Activated CD4-positive, alpha-beta T cell treated with anti-CD3 and anti-CD28 coated beads, Interleukin-2, amount 50 U/mL, for 1 hour (primary cell): ENCODE measurements around the gene DCLK1.
"Not testable (repeated sequence)": the region's sequence is repeated elsewhere in the genome, so short reads cannot be mapped to it uniquely, and the experiment has no call there.

ENCODE experiments used
- DNase-seq: peaks from one replicate; pipeline ENCODE4 v3.0.0-alpha.2; 2020

The DCLK1 gene

DNA sequence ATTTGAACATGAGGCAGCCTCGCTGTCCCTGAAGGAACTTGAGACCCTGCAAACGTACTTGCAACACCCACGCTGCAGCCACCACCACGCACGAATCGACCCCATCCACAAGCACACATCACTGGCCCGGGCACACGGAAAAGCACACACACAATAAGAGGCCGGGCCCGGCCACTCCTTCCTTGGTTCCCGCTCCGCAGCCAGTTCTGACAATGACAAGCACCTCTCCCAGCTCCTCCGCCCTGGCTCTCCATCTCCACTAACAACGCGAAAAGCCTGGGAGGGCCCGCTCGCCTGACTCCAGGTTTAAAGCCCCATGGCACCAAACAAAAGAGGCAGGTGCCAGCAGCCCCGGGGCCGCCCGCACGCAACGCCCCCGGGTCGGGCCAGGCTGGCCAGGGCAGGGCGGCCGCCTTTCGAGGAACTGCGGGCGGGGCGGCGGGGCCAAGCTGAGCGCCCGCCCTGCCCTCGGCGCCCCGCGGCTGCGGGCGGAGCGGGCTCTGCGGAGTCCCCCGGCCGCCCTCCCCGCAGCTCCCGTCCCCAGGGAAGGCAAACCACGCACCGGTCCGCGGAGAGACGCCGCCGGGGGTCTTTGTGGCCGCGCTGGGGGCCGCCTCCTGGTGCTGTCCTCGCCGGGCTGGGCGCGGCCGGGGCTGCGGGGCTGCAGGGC, 495 bp downstream of the DCLK1 start:
- DNase-seq: no peak

DNA sequence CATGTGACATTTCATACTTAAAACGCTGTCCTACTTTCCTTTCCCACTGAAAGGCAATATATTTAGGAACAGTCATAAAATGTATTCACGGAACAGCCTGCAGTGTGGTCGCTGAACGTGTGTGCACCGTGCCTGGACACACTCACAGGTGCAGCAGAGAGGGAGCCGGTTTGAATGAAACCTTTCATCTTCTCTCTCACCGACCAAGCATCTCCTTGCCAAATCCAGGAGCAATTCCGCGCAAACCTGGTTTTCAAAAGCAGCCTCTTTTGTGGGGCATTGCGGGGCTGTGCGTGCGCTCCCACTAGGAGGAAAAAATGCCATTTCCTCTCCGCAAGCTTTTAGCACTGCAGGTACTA, 1.0 kb downstream of the DCLK1 start:
- DNase-seq: no peak

DNA sequence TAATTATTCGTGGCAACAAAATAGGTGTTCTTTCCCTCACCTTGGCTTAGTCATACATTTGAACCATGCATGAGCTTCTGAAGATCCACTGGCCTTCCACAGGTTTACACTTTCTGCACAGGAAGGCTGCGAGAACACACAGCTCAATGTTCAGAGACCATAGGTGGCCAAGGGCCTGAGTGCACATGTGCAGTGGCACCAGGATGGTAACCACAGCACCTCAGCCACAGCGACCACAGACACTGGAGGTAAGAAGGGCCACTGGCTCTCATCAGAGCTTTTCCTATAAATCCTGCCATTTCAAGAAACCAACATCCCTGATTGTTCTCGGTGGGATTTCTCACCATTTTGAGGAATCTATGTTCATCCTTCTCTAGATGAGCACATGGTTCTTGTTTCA, 1.6 kb downstream of the DCLK1 start:
- DNase-seq: no peak

DNA sequence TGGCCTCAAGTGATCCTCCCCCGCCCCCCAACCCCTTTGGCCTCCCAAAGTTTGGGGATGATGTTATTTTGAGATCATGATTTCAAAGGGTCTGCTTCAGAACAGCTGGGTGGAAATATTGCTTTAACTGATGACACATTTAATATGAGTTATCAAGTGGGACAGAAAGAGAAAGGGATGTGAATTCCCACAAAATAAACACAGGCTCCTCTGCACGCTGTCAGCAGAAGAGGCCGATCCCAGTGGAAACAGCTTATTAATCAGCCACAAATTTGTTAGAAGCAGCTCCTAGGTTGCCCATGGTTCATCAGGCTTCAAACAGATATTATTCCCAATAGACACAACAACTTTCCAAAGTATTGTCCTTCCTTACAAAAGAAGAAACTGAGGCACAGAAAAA, 4.7 kb downstream of the DCLK1 start:
- no peak for DNase-seq

DNA sequence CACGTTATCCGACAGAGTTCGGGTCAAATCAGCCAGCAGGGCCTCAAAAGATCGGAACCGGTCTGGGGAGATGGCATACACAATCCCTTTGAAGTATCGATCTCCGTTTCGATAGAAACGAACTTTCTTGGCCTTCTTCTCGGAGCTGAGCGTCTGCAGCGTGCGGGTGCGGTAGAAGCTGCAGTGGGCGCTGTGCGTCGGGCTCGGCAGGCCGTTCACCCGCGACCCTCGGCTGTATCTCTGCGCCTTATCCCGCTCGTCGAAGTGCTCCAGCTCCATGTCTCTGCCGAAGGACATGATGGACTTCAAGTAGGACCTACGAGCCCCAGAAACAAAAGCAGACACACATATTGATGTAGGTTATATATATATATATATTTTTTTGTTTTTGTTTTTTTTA, 5.3 kb downstream of the DCLK1 start:
- DNase-seq: no peak

DNA sequence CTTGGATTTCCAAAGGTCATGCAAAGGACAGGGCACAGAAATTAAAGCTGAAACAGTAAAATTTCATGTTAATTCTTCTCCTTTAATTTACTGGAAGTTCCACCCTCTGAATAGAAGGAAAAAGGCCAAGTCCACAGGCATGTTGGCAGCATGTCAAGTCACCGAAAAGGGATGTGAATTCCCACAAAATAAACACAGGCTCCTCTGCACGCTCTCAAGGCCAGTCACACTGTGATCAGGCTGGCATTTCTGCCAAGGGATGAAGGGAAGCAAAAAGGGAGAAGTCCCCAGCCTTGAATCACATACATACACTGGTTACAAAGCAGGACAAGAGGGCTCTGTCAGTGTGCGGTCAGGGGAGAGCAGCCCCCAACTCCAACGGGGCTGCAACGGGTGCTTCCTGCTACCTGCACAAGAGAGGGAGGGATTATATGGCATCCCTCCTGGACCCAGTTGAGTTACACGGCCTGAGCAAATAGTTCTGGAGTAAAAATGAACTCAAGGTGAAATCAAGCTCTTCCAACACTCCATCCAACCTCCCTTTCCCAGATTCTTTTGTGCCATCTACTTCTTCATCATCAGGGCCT, 6.9 kb downstream of the DCLK1 start:
- DNase-seq: no peak

DNA sequence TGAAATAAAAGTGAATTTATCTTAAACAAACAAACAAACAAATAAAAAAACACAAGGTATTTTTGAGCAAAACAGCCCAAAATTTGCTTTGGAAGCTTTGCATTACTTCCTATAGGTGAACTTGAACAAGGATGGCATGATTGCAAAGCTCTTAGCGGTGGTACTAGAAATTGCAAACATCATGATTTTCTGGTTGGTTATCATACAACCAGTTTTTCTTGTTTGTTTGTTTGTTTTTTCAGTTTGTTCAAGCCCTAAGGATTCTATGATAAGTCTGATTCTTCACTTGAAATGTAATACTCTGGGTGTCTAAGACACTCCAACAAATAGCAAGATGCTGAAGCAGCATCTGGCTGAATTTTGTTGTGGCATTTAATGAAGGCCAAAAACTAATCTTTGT, 15.9 kb downstream of the DCLK1 start:
- no peak for DNase-seq

DNA sequence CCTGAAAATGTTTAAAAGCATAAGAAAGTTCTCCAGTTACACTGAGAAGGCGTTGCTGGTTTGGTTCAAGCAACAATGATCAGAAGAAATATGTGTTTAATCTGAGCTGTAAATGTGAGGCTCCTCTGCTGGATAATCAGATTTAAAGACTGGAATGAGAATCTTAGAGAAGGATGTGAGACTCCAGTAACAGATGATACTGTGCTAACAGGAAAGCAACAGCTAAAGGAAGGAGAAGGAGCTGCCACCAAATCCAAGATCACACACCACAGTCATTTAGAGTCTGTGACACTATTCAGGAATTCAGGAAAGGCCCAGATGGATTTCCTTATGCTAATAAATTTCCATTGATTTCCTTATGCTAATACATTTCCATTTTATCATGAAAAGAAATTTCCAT, 16.9 kb downstream of the DCLK1 start:
- no peak for DNase-seq

DNA sequence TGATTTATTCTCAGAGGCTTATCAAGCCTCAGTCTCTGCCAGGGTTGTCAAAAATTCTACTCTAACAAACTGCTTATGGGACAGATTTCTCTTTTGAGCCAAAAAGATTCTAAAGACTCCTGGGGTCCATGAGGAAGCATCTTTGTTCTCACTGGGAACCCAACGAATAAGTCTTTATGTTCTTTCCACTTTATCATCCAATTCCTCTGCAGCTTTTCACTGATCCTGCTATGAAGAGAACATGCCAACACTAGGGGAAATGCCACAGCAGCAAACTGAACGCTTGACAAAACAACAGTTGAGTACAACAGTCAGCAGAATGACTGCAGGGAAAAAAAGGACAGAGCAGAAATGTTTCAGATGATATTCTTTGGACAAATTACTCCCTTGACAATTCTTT, 22.2 kb downstream of the DCLK1 start:
- no peak for DNase-seq

DNA sequence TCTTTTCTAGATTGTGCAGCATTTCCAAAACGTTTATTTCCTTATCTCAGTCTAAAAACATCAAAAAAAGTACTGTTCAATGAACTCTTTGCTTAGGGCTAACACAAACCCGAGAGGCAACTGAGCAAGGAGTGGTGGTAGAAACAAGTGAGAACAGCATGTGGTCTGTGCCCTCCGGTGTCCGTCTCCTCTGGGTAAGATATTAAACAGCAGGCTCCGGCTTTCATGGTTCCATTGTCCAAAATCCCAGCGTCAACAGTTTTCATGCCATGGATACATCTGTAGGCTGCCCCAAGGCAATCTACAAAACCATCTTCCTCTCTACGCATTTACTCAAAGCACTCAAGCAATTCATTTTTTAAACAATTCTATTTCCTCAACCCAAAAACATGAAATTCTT, 22.8 kb downstream of the DCLK1 start:
- no peak for DNase-seq

DNA sequence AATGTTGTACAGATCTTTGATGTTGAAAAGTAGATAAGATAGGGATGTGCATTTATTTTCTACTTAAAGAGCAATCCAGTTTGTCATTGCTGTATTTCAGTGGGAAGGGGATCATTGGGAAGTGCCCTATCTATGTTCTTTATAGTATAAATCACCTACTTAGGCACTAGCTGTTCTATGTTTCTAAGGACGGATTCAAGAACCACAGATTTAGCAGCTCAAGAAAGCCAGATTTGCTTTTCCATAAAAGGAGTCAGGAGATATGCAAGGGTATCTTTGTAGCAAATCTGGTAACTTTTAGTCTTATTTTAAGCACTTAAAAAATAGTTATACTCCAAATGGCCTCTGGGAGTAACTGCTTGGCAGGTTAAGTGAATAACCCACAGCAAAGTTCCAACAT, 23.7 kb downstream of the DCLK1 start:
- DNase-seq: no peak

DNA sequence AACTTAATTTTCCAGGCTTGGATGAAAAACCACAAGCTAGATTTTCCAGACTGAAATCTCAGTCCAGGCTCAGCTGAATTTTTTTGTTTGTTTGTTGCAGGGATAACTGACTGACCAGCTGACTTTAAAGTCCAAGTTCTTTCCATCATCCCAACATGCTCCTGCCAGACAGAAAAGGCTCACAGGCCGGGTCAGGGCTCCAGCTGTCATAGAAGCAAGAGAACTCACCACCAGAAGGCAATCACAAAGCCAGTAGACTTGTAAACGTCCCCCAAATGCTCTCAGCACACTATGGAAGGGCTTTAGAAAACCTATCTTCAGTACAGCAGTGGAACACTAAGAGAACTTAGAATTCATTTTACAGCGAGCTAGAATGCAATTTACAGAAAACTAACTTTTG, 25.5 kb downstream of the DCLK1 start:
- no peak for DNase-seq

DNA sequence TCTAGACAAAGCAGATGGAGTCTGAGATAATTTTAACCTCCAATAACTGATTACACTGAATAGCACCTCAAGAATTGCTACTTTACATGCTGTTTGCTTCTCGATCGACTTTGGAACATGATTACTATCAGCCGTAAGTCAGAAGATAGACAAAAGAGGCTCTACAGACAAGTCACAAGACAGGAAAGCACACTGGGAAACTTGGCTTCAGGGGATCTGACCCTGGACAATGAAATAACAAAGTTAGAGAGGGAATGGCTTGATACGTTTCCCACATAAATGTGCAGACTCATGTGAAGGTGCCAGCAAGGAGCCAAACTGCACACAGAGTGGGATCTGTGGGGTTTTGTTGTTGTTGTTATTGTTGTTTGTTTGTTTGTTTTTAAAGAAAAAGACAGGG, 28.5 kb downstream of the DCLK1 start:
- no peak for DNase-seq

DNA sequence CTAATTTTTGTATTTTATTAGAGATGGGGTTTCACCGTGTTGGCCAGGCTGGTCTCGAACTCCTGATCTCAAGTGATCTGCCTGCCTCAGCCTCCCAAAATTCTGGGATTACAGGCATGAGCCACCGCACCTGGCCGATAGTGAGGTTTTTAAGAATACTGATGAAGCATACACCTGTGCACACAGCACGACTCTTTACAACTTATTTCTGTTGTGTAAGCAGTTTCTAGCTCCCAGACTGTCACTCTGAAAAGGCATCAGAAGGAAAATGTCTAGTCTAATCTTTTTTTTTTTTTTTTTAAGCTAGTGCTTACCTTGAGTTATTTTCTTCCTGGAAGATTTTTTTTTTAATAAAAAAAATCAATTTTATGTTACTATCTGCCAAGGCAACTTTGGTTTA, 29.3 kb downstream of the DCLK1 start:
- not testable (repeated sequence) for DNase-seq

DNA sequence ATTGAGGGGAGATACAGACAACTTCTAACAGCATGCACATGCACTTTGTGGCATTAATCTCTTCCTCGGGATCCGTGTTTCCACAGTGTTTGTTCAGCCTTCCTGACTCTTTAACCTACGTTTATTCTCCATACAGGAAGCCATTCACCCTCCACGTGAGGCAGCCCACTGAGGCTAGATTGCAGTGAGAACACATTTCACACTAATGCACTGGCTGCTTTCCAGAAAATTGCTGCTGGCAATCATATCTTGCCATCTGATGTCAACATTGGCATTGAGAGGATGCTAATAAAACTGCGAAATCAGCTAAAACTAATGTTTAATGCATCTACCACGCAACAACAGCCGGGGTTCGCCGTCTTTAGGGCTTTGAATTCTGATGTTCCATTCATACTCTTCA, 30.0 kb downstream of the DCLK1 start:
- DNase-seq: no peak

DNA sequence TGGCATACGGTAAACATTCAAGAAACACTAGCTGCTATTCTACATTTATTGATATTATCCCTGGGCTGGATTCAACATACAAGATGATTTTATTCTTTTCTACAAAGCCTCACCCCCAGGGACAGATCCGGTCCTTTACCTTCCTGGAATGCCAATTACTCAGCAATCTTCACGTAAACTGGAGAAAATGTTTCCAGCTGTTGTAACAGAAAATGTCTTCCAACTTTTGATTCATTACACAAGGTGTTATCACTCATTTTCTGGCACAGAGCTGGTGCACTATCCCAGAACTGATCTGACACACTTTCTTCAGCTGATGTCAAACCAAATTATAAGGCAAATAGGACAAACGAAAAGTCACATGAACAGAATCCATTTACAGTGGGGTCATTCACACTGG, 33.1 kb downstream of the DCLK1 start:
- DNase-seq: no peak

DNA sequence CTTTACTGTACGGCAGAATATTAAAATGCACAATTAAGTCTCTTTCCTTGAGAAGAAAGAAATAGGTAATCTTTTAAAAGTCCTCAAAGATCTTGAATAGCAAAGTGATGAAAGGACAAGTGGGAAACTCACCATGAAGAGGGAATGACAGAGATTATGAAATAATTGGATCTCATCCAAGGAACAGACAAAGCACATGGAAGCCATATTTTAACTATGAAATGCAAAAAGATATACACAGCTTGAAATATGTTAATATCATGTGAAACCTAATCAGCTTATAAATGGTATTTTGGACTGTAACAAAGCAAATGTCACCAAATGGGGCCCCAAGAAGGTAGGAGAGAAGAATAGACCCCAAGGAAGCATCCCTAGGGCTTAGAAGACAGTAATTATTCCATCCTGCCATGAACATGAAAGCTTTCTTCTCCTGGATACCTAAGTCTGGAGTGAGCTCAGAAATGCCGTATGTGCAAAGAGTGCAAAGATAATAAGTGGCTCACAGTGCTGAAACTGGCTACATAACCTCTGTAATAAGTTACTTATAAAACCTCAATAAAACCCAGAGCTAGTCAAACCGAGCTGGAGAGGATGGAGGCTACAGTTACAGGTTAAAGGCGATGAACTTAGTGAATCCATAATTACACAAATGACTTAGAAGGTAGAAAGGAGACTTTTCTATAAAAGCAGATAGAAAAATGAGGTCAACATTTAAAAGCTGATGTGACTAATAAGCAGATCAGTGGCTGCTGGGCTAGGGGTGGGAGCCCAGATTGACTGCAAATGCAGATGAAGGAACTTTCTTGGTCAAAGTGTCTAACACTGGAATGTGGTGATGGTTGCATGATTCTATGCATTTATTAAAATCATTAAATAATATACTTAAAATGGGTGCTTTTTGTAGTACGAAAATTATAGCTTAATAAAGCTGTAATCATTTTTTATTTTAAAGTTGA, 34.4 kb downstream of the DCLK1 start:
- no peak for DNase-seq

DNA sequence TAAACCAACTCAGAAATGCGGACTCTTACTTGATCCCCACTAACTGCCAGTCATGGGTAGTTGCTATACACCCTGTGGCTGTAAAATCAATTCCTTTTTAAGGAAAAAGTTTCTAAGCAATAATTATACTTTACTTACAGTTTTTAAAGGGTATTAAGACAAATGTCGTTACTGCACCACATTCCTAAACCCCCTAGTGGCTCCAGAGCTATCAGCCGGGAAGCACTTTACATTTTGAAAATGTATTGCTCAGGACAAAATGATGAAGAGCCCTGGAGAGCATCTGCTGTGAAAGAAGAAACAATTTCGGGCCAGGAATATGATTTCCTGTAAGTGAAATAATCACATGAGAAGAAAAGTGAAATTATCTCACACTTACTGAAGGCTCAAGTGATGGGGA, 36.7 kb downstream of the DCLK1 start:
- no peak for DNase-seq

DNA sequence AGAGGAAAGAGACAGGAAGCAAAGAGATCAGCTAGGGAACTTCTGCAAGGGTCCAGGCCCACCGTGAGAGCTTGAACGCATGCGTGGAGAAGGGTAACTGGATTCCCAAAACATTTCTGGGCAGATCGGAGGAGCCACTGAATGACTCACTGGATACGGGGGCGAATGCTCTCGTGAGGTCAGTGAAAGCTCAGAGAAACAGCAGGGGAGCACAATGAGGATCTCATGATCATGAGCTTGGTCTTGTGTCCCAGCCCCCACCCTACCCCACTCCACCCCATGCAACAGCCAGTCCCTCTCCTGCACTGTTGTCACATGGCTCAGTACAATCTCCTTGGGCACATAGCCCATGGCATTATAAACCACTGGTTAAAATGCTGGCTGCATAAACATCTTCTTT, 40.6 kb downstream of the DCLK1 start:
- no peak for DNase-seq

DNA sequence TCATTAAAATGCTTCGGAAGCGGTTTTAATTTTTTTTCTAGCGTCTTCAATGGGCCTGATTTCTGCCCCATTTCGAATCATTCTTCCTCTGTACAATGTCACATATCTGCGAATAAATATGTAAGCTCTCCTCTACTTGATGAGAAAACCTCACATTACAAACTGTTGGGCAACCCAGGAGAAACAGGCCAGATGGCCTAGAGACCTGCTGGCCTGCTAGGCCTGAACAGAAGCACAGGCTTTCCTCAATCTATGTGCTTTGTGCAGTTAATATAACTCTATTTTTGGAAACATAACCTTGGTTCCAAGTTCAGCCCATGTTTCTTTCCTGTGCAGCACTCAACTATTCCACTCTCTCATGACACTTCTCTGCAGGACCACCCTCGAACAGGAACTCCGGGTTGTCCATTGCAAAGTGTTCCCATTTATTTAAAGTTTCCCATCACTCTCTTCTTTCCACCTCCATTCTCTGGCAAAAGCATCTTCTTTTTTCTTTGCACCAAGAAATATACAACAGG, 42.0 kb downstream of the DCLK1 start:
- DNase-seq: no peak

DNA sequence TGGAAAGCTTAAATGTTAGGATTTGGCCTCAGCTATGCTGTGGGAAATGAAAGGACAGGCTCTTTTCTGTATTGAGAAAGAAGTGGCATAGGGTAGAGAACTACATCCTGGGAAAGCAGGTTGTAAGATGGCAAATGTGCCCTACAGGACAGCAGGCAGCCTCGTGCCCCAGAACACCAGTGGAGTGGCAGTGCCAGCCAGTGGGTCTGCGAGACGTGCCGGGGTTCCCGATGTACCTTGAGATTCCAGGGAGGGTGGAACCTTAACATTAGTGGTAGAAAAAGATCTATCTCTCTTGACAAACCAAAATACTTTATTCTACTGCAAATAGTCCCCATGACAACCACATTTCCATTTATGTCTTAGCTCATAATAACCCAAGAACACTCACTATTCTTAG, 42.7 kb downstream of the DCLK1 start:
- DNase-seq: no peak

DNA sequence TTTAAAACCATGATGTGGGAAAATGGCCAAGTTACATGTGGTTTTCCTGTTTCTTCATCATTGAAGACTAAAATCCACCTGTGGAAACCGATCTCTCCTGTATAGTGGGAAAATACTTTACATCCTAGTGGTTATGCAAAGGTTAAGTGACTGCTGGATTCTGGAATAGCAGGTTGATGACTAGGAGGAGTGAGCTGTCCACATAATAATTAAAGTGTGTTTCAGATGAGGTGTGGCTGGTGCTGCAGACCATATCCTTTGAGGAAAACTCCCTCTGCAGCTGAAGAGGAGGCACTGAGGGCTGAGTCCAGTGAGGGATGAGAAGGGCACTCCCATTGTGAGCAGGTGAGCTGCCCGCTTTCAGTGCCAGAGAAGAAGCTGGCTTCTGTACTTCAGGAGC, 43.2 kb downstream of the DCLK1 start:
- no peak for DNase-seq

DNA sequence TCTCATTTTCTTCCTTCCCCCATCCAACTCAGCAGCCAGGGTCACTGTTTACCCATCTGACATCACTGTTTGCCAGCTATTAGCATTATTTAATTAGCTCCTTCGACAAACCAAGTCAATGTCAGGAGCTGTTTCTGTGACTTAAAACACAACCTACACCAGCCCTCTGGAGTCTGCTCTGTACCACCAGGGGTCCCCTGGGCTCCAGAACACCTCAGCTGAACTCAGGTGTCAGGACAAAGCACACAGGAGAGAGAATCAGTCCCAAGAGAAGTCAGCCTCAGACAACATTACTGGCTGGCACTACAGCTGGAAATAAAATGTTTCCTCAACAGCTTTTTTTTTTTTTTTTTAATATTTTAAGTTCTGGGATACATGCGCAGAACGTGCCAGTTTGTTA, 45.1 kb downstream of the DCLK1 start:
- DNase-seq: no peak

DNA sequence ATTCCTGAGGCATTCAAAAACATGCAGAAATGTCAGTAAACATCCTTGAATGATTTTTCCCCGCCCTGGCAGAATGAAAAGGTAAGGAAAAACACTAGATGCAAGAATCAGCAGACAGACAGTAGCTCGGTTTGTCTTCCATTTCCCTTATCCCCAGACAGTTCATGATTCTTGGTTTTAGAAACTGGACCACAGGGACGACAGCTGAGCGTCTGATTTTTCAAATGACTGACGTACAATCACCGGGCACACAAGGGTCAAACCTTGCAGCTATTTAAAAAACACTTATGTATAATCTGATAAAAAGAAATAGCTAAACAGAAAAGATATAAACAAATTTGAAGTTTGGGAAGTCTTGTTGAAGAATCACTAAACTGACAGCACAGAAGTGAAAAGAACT, 47.1 kb downstream of the DCLK1 start:
- no peak for DNase-seq
